ENCODE measurements around the gene TMEM242.

GRCh38 chr6:157270308-157270707 lies 53.0 kb downstream of the TMEM242 start:
- TF ChIP-seq NRF1 (IDR thresholded peaks at IDR 0.05; ENCODE audit: low read depth, low read length) (no peak), CTCF (IDR thresholded peaks at IDR 0.05; ENCODE audit: control extremely low read depth in 1 of 3, insufficient read depth in 1 of 3, low read depth in 1 of 3, low read length in 3 of 3) (no peak), USF2 (IDR thresholded peaks at IDR 0.05; ENCODE audit: low read length) (no peak), POLR2A (IDR thresholded peaks at IDR 0.05; ENCODE audit: control extremely low read depth in 1 of 2, low read depth in 2 of 2, low read length in 2 of 2) (no peak), POLR2AphosphoS5 (IDR thresholded peaks at IDR 0.05; ENCODE audit: low read depth, low read length) (no peak), EZH2 (IDR thresholded peaks at IDR 0.05; ENCODE audit: low read depth, low read length, severe bottlenecking) (no peak), TBP (IDR thresholded peaks at IDR 0.05; ENCODE audit: low read depth, low read length) (no peak), ATF3 (IDR thresholded peaks at IDR 0.05; ENCODE audit: insufficient read depth, low read depth, low read length) (no peak), SUZ12 (IDR thresholded peaks at IDR 0.05; ENCODE audit: low read length) (no peak), CHD2 (IDR thresholded peaks at IDR 0.05; ENCODE audit: low read length) (no peak), SP1 (IDR thresholded peaks at IDR 0.05; ENCODE audit: low read depth, low read length) (no peak), ATF2 (IDR thresholded peaks at IDR 0.05; ENCODE audit: low read length) (no peak), ZNF274 (IDR thresholded peaks at IDR 0.05; ENCODE audit: borderline replicate concordance, extremely low read depth, low read length) (no peak), PHF8 (conservative IDR thresholded peaks at IDR 0.05; ENCODE audit: low read depth, low read length) (no peak)

Data from H1 (cell line).